GM11168 (cell line): ENCODE results near the gene B3GAT2.

ENCODE experiments used
- in situ Hi-C: fragments of 300-500 bp; cut with MboI; formaldehyde crosslinking; loops from one replicate; pipeline ENCODE4 v1.12.0; 2022; ENCODE audit warnings: low sequenced_read_pairs; ENCODE audit not compliant: unreplicated experiment

Gene B3GAT2

GRCh38 chr6:70903665-70904452, 53.0 kb downstream of the B3GAT2 start:
- in situ Hi-C loops, result no loop called here

GRCh38 chr6:70901324-70901723, 55.5 kb downstream of the B3GAT2 start:
- in situ Hi-C loops, result no loop called here

GRCh38 chr6:70900047-70900446, 56.8 kb downstream of the B3GAT2 start:
- in situ Hi-C loops, result no loop called here

- in situ Hi-C loops, result loop anchor here (25.0 kb wide), 1 partner anchor 382 kb away; no protein-coding TSS in a partner anchor
Observed at GRCh38 chr6:70894001-70894400, 62.9 kb downstream of the B3GAT2 start.

- in situ Hi-C loops, result loop anchor here (10.0 to 25.0 kb wide), 2 partner anchors 184 to 377 kb away; no protein-coding TSS in a partner anchor
Observed at GRCh38 chr6:70889270-70889669, 67.6 kb downstream of the B3GAT2 start.

GRCh38 chr6:70886661-70887060, 70.2 kb downstream of the B3GAT2 start:
- in situ Hi-C loops, result loop anchor here (10.0 to 25.0 kb wide), 2 partner anchors 182 to 374 kb away; no protein-coding TSS in a partner anchor

- in situ Hi-C loops, result loop anchor here (10.0 to 25.0 kb wide), 2 partner anchors 181 to 374 kb away; no protein-coding TSS in a partner anchor
Observed at GRCh38 chr6:70886071-70886470, 70.8 kb downstream of the B3GAT2 start.

GRCh38 chr6:70884074-70884983, 72.5 kb downstream of the B3GAT2 start:
- in situ Hi-C loops, result loop anchor here (10.0 to 25.0 kb wide), 2 partner anchors 180 to 372 kb away; no protein-coding TSS in a partner anchor

- in situ Hi-C loops, result loop anchor here (25.0 kb wide), 1 partner anchor 367 kb away; no protein-coding TSS in a partner anchor
Observed at GRCh38 chr6:70879496-70879895, 77.4 kb downstream of the B3GAT2 start.

- in situ Hi-C loops, result no loop called here
Observed at GRCh38 chr6:70874181-70874913, 82.5 kb downstream of the B3GAT2 start.

GRCh38 chr6:70872469-70872868, 84.4 kb downstream of the B3GAT2 start:
- in situ Hi-C loops, result no loop called here

GRCh38 chr6:70864401-70864800, 92.5 kb downstream of the B3GAT2 start:
- in situ Hi-C loops, result loop anchor here (10.0 kb wide), 1 partner anchor 150 kb away; no protein-coding TSS in a partner anchor

GRCh38 chr6:70863343-70863742, 93.5 kb downstream of the B3GAT2 start:
- in situ Hi-C loops, result loop anchor here (10.0 kb wide), 1 partner anchor 149 kb away; no protein-coding TSS in a partner anchor

- in situ Hi-C loops, result loop anchor here (10.0 kb wide), 1 partner anchor 146 kb away; no protein-coding TSS in a partner anchor
Observed at GRCh38 chr6:70860920-70861319, 95.9 kb downstream of the B3GAT2 start.

GRCh38 chr6:70860045-70860444, 96.8 kb downstream of the B3GAT2 start:
- in situ Hi-C loops, result loop anchor here (10.0 kb wide), 1 partner anchor 145 kb away; no protein-coding TSS in a partner anchor

GRCh38 chr6:70857387-70858077, 99.3 kb downstream of the B3GAT2 start:
- in situ Hi-C loops, result no loop called here

GRCh38 chr6:70852667-70853246, 104.1 kb downstream of the B3GAT2 start:
- in situ Hi-C loops, result no loop called here

GRCh38 chr6:70849348-70850069, 107.4 kb downstream of the B3GAT2 start:
- in situ Hi-C loops, result no loop called here
